ENCODE results near the gene NTRK3.

NTRK3 gene

GRCh38 chr15:87981969-87982368, 274.6 kb downstream of the NTRK3 start:
- peaks cover 34% of the 10 kb centered on the region for H3K27me3 ChIP-seq (ENCODE audit: low read depth, low read length)
- H3K27ac ChIP-seq (ENCODE audit: low read length), result no peak overlapping the region
- H4K20me1 ChIP-seq (ENCODE audit: insufficient read depth, low read length), result no peaks in the 10 kb centered on the region
- no peak overlapping the region for H3K4me3 ChIP-seq (ENCODE audit: low read length)
- H2AFZ ChIP-seq (ENCODE audit: low read depth, low read length), result no peak overlapping the region
- H3K4me2 ChIP-seq (ENCODE audit: low read length), result no peak overlapping the region
- no peak overlapping the region for H3K9ac ChIP-seq (ENCODE audit: low read length)
- H3K36me3 ChIP-seq (replicated peaks; ENCODE audit: low read depth, low read length), result no peaks in the 10 kb centered on the region
- TF ChIP-seq EZH2phosphoT487 (IDR thresholded peaks at IDR 0.05; ENCODE audit: low read depth), result no peak
- TF ChIP-seq, protein P1, sequence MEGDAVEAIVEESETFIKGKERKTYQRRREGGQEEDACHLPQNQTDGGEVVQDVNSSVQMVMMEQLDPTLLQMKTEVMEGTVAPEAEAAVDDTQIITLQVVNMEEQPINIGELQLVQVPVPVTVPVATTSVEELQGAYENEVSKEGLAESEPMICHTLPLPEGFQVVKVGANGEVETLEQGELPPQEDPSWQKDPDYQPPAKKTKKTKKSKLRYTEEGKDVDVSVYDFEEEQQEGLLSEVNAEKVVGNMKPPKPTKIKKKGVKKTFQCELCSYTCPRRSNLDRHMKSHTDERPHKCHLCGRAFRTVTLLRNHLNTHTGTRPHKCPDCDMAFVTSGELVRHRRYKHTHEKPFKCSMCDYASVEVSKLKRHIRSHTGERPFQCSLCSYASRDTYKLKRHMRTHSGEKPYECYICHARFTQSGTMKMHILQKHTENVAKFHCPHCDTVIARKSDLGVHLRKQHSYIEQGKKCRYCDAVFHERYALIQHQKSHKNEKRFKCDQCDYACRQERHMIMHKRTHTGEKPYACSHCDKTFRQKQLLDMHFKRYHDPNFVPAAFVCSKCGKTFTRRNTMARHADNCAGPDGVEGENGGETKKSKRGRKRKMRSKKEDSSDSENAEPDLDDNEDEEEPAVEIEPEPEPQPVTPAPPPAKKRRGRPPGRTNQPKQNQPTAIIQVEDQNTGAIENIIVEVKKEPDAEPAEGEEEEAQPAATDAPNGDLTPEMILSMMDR (IDR thresholded peaks at IDR 0.05; ENCODE audit: low read depth, low read length), result no peak
- H3K4me1 ChIP-seq (ENCODE audit: low read length), result no peaks in the 10 kb centered on the region
- no peaks in the 10 kb centered on the region for H3K79me2 ChIP-seq (ENCODE audit: low read length)
- no peaks in the 10 kb centered on the region for H3K9me3 ChIP-seq (ENCODE audit: insufficient read depth, low read length)

DNA sequence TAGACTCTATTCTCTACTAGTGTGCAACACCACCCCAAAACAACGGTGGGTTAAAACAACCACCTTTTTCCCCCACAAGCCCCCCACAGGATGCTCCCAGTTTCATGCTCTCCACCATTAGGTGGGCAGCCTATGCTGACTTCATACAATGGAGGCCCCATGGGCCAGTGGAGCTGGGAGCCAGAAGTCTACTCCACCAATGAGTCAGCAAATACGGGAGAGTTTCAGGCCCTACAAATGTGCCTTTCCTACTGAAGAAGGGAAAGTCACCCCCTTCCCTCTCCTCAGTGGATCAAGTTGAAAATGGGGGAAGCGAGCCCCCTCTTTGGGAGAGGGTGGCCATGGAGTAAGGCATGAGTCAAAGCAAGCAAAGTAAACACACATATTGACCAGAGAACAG, 278.6 kb downstream of the NTRK3 start:
- Histone ChIP-seq H3K4me3 (ENCODE audit: low read length) (no peak overlapping the region), H3K4me2 (ENCODE audit: low read length) (no peak overlapping the region), H4K20me1 (ENCODE audit: insufficient read depth, low read length) (no peaks in the 10 kb centered on the region), H3K36me3 (replicated peaks; ENCODE audit: low read depth, low read length) (no peaks in the 10 kb centered on the region), H3K27ac (ENCODE audit: low read length) (no peak overlapping the region), H2AFZ (ENCODE audit: low read depth, low read length) (no peak overlapping the region), H3K4me1 (ENCODE audit: low read length) (no peaks in the 10 kb centered on the region), H3K27me3 (ENCODE audit: low read depth, low read length) (peaks cover 37% of the 10 kb centered on the region), H3K9me3 (ENCODE audit: insufficient read depth, low read length) (no peaks in the 10 kb centered on the region), H3K9ac (ENCODE audit: low read length) (no peak overlapping the region), H3K79me2 (ENCODE audit: low read length) (no peaks in the 10 kb centered on the region)
- TF ChIP-seq EZH2phosphoT487 (IDR thresholded peaks at IDR 0.05; ENCODE audit: low read depth), result no peak
- TF ChIP-seq, protein P1 (IDR thresholded peaks at IDR 0.05; ENCODE audit: low read depth, low read length), result no peak

DNA sequence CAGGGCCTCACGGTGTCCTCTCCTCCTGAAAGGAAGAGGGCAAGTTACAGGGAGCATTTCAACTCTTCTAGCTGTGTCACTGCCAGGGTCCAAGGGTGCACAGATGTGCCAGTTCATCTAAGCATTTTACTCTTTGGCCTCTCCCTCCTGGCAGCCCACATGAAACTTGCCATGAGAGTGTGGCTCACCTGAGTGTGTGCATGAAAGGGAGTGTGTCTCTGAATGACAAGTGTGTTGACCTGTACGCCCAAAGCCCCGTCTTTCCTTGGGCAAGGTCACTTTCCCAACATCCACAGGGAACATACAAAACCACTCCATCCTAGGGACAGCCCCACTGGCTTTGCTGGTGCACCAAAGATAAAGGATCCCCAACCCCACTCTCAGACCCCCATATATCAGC, 280.0 kb downstream of the NTRK3 start:
- Histone ChIP-seq H3K27me3 (ENCODE audit: low read depth, low read length) (peaks cover 35% of the 10 kb centered on the region), H2AFZ (ENCODE audit: low read depth, low read length) (no peak overlapping the region), H3K4me2 (ENCODE audit: low read length) (no peak overlapping the region), H3K36me3 (replicated peaks; ENCODE audit: low read depth, low read length) (no peaks in the 10 kb centered on the region), H3K27ac (ENCODE audit: low read length) (no peak overlapping the region), H3K4me1 (ENCODE audit: low read length) (no peaks in the 10 kb centered on the region), H3K79me2 (ENCODE audit: low read length) (no peaks in the 10 kb centered on the region), H3K9me3 (ENCODE audit: insufficient read depth, low read length) (no peaks in the 10 kb centered on the region), H3K9ac (ENCODE audit: low read length) (no peak overlapping the region), H4K20me1 (ENCODE audit: insufficient read depth, low read length) (no peaks in the 10 kb centered on the region), H3K4me3 (ENCODE audit: low read length) (no peak overlapping the region)
- TF ChIP-seq EZH2phosphoT487 (IDR thresholded peaks at IDR 0.05; ENCODE audit: low read depth), result no peak
- TF ChIP-seq, protein P1 (IDR thresholded peaks at IDR 0.05; ENCODE audit: low read depth, low read length), result no peak

DNA sequence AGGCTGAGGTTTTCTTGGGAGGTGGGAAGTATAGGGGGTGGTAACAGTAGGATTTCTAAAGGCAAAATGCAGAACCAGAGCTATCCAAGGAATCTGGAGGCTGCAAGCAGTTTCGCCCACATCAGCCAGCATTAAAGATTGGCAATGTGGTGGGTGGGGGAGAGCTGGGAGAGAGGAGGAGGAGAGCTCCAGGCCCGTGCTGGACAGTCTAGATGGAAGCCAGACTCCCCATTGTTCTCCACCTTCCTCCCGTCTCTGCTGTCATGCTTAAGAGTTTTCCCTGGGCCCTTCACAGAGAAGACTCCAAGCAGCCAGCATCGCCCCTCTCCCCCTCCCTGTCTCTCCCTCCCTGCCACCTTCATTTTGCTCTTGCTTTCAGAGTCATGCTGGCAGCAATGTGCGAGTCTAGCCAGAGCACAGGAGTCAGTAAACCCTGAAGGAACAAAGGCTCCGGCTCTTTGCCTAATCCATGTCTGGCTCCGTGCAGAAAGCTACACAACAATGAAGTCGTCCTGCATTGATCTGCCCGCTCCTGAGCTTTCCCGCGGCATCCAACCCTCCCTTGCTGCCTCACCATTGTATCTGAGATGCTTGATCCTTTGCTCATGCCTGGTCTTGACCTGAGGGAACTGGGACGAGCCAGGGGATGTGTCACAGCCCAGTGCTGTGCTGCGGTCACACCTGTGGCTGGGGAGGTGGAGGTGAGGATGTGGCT, 282.9 kb downstream of the NTRK3 start:
- Histone ChIP-seq H3K4me3 (ENCODE audit: low read length) (no peak overlapping the region), H3K9ac (ENCODE audit: low read length) (no peak overlapping the region), H3K36me3 (replicated peaks; ENCODE audit: low read depth, low read length) (no peaks in the 10 kb centered on the region), H3K27me3 (ENCODE audit: low read depth, low read length) (peaks cover 32% of the 10 kb centered on the region), H3K9me3 (ENCODE audit: insufficient read depth, low read length) (no peaks in the 10 kb centered on the region), H4K20me1 (ENCODE audit: insufficient read depth, low read length) (no peaks in the 10 kb centered on the region), H2AFZ (ENCODE audit: low read depth, low read length) (no peak overlapping the region), H3K4me2 (ENCODE audit: low read length) (no peak overlapping the region), H3K4me1 (ENCODE audit: low read length) (no peaks in the 10 kb centered on the region), H3K79me2 (ENCODE audit: low read length) (no peaks in the 10 kb centered on the region), H3K27ac (ENCODE audit: low read length) (no peak overlapping the region)
- no peak for TF ChIP-seq EZH2phosphoT487 (IDR thresholded peaks at IDR 0.05; ENCODE audit: low read depth)
- TF ChIP-seq, protein P1 (IDR thresholded peaks at IDR 0.05; ENCODE audit: low read depth, low read length), result no peak
